MCF 10A (cell line): ENCODE measurements around the gene KCNJ5. TPM values are rescaled to one million over a fixed set of nuclear protein-coding genes. Genes with fewer than 3 reads are reported as not detected.

ENCODE experiments used
- BruUV-seq: library from RNA; stranded (reverse); fragments of 400-500 nt; replicated peaks from 2 replicates; lab custom pipeline; 2021; lab: Mats Ljungman, UMichigan
- CTCF ChIA-PET: fragments of 300-600 bp; sonication (Branson Sonifier 250); formaldehyde crosslinking; extraction: SDS; loops from one replicate; lab custom pipeline; 2021; ENCODE audit warnings: antibody characterized with exemption, inconsistent platforms; lab: Yijun Ruan, JAX
- POLR2A ChIA-PET: fragments of 300-600, 350-650 bp; sonication (Branson Sonifier 250); formaldehyde crosslinking; extraction: SDS; loops from one replicate; lab custom pipeline; 2020; ENCODE audit warnings: antibody characterized with exemption, inconsistent platforms; lab: Yijun Ruan, JAX
- DNase-seq: peaks from one replicate; pipeline ENCODE4 v3.0.0-alpha.2; 2018; ENCODE audit not compliant: unreplicated experiment
- H3K27ac Mint-ChIP-seq: one replicate; pipeline ENCODE4 v1.8.0; 2022; ENCODE audit warnings: mild to moderate bottlenecking, low read depth, mixed read lengths; ENCODE audit not compliant: unreplicated experiment
- H3K27me3 Mint-ChIP-seq: one replicate; pipeline ENCODE4 v1.8.0; 2022; ENCODE audit warnings: mixed read lengths; ENCODE audit not compliant: insufficient read depth, unreplicated experiment
- H3K36me3 Mint-ChIP-seq: one replicate; pipeline ENCODE4 v1.8.0; 2022; ENCODE audit warnings: mild to moderate bottlenecking, moderate library complexity, mixed read lengths; ENCODE audit not compliant: insufficient read depth, unreplicated experiment
- H3K4me1 Mint-ChIP-seq: one replicate; pipeline ENCODE4 v1.8.0; 2022; ENCODE audit warnings: mixed read lengths; ENCODE audit not compliant: insufficient read depth, unreplicated experiment
- H3K4me3 Mint-ChIP-seq: one replicate; pipeline ENCODE4 v1.8.0; 2022; ENCODE audit warnings: mild to moderate bottlenecking, moderate library complexity, mixed read lengths; ENCODE audit not compliant: unreplicated experiment
- H3K9me3 Mint-ChIP-seq: one replicate; pipeline ENCODE4 v1.8.0; 2022; ENCODE audit warnings: mixed read lengths; ENCODE audit not compliant: unreplicated experiment
- CTCF ChIP-seq: fragments of 200-600 bp; IDR thresholded peaks from one replicate; pipeline ENCODE4 v1.8.0; 2022; ENCODE audit warnings: antibody characterized with exemption, mild to moderate bottlenecking; ENCODE audit not compliant: unreplicated experiment
- intact Hi-C: fragments of 100-400 bp; cut with micrococcal nuclease; formaldehyde crosslinking; loops from 2 replicates; pipeline ENCODE4 v1.14.1; 2022
- total RNA-seq: library from RNA; stranded (reverse); gene quantifications from 2 replicates; pipeline ENCODE4 v1.2.3, GENCODE V29; 2022

Gene KCNJ5
- total RNA-seq, 1 experiment from 2014 or later, result not detected

- BruUV-seq, result no TSS peak
- CTCF ChIA-PET, result interaction anchor here (0.8 to 13.1 kb wide), 5 partner anchors 9 to 57 kb away, joined by 3 to 598 read pairs (median 14); partner anchors contain the start of gene TP53AIP1
- TF ChIP-seq CTCF, result no peak
- no peak overlapping the region for H3K27ac Mint-ChIP-seq
- DNase-seq, result no peak
- no peaks in the 10 kb centered on the region for H3K9me3 Mint-ChIP-seq
- no peaks in the 10 kb centered on the region for H3K27me3 Mint-ChIP-seq
- intact Hi-C loops, result no loop called here
- peaks cover 15% of the 10 kb centered on the region for H3K4me1 Mint-ChIP-seq
- POLR2A ChIA-PET, result interaction anchor here (1.7 to 2.6 kb wide), 2 partner anchors 10 to 14 kb away, joined by 7 to 9 read pairs; no protein-coding TSS in a partner anchor
- no peaks in the 10 kb centered on the region for H3K36me3 Mint-ChIP-seq
- H3K4me3 Mint-ChIP-seq, result no peak overlapping the region
These were observed 2.6 kb downstream of the KCNJ5 start for GRCh38 chr11:128893578-128894285.

GRCh38 chr11:128894286-128894681 lies 3.1 kb downstream of the KCNJ5 start:
- Mint-ChIP-seq H3K4me3 (no peak overlapping the region), H3K36me3 (no peaks in the 10 kb centered on the region), H3K4me1 (peaks cover 21% of the 10 kb centered on the region), H3K27ac (no peak overlapping the region), H3K27me3 (no peaks in the 10 kb centered on the region), H3K9me3 (no peaks in the 10 kb centered on the region)
- CTCF ChIA-PET, result interaction anchor here (0.6 to 13.1 kb wide), 3 partner anchors 10 to 615 kb away, joined by 3 to 598 read pairs (median 22); partner anchors contain the start of gene TP53AIP1
- no TSS peak for BruUV-seq
- intact Hi-C loops, result no loop called here
- TF ChIP-seq CTCF, result no peak
- DNase-seq, result no peak
- POLR2A ChIA-PET, result interaction anchor here (2.6 kb wide), 1 partner anchor 10 kb away, joined by 9 read pairs; no protein-coding TSS in a partner anchor

DNA sequence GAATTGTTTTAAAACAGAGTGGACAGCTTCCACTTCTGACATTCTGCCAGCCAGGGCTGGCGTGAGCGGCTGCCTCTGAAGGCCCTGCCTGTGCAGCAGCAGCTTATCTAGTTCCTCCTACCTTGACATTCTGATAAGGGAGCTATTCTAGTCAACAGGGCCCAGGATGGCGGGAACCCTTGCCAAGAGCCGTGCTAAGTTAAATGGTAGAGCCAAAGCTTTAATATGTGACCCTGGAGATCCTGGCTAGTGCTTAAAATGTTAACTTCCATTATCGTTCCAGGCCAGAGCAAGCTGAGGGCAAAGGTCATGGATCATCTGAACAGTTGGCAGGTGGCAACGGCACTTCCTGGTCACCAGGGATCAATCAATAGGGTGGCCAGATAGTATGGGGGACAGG lies 3.5 kb downstream of the KCNJ5 start:
- Mint-ChIP-seq H3K27me3 (no peaks in the 10 kb centered on the region), H3K9me3 (no peaks in the 10 kb centered on the region), H3K36me3 (no peaks in the 10 kb centered on the region), H3K4me1 (peaks cover 21% of the 10 kb centered on the region), H3K4me3 (no peak overlapping the region), H3K27ac (no peak overlapping the region)
- no TSS peak for BruUV-seq
- DNase-seq, result no peak
- TF ChIP-seq CTCF, result no peak
- intact Hi-C loops, result no loop called here
- ChIA-PET POLR2A (no interaction called here), CTCF (interaction anchor here (0.6 to 13.1 kb wide), 3 partner anchors 10 to 615 kb away, joined by 3 to 598 read pairs (median 22); partner anchors contain the start of gene TP53AIP1)

- Mint-ChIP-seq H3K4me3 (no peak overlapping the region), H3K9me3 (no peaks in the 10 kb centered on the region), H3K4me1 (peaks cover 21% of the 10 kb centered on the region), H3K27ac (no peak overlapping the region), H3K36me3 (no peaks in the 10 kb centered on the region), H3K27me3 (no peaks in the 10 kb centered on the region)
- ChIA-PET CTCF (interaction anchor here (13.1 kb wide), 1 partner anchor 55 kb away, joined by 598 read pairs; the partner anchor contains the start of gene TP53AIP1), POLR2A (no interaction called here)
- DNase-seq, result no peak
- TF ChIP-seq CTCF, result no peak
- BruUV-seq, result no TSS peak
- intact Hi-C loops, result no loop called here
These were observed 4.4 kb downstream of the KCNJ5 start for GRCh38 chr11:128895526-128895925.
